Stimulated activated CD8-positive, alpha-beta memory T cell treated with anti-CD3 and anti-CD28 coated beads, Interleukin-15, amount 100 ng/mL, for 4 hours (primary cell): ENCODE measurements around the gene KCNIP2.
A peak's percentile ranks its signal among the peaks of the same experiment; 100 is the strongest.

Experiments
- DNase-seq, 2 donors: peaks; one replicate each; pipeline ENCODE4 v3.0.0-alpha.2; 2020; ENCODE audit warnings: low read depth in 2 of 2

KCNIP2 gene

DNA sequence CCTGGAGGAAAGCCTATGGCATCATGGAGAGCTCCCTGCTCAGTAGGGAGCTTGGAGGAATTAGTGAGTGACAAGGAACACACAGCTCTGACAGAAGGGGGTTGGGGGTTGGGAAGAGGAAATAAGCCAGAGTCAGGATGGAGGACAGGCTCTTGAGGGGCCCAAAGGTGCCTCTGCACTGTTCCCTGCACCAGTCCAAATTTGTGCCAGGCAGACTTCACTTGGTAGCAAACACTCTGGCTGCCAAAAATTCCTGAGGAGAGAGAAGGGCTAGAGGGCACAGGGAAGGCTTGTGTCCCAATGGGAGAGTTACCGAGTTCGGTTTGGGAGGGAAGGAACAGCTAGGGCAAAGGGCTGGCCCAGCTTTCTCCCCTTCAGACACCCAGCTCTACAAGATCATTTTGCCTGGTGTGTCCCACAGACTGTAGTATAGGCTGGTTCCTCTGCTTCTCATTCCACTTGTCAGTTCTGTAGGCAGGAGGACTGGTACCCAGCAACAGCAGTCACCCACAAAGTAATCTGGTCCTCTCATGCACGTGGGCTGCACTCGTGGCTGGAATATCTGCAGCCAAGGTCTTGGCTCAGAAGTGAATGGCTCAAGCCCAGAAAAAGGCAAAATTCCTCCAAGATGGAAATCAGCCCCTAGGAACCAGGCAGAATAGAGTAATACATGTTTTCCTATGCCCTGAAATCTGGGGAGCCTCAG, 8.0 kb upstream of the KCNIP2 start:
- DNase-seq, result no peak

GRCh38 chr10:101850749-101851148, 7.1 kb upstream of the KCNIP2 start:
- DNase-seq, result no peak

GRCh38 chr10:101848894-101849351, 5.3 kb upstream of the KCNIP2 start:
- DNase-seq, result no peak

DNA sequence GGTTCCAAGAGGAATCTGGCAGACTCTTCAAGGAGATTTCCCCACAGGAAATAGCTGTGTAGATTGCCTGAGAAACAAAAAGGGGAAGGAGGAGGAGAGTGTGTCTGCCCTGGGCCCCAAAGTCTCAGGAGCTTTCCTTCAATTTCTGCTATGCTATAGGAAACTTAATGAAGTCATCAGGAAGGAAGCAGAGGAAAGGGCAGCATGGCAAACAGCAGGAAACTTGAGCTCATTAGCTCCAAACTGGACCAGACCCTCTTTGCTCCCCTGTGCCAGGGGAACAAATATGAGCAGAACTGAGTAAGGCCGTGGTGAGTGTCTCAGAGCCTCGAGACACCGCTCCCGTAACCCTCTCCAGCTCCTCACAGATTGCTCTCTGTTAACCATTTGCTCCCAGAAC, 4.8 kb upstream of the KCNIP2 start:
- no peak for DNase-seq

DNA sequence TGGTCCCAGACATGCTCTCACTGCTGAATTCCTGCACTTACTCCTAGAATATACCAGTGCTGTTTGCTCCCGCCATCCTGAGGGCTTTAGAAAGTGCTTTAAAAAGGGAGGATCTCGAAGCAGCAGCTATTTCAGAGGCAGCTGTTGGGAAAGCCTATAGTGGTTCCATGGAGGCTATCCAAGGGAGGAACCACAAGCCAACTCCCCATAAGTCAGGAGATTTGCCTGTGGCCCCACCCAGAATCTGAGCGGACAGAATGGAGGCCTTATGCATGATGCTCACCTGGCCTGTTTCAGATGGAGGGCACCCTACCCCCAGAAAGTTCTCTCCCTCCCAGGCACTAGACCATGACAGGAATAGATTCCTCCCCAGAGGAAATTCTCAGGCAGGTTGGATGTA, 2.3 kb upstream of the KCNIP2 start:
- no peak for DNase-seq

DNA sequence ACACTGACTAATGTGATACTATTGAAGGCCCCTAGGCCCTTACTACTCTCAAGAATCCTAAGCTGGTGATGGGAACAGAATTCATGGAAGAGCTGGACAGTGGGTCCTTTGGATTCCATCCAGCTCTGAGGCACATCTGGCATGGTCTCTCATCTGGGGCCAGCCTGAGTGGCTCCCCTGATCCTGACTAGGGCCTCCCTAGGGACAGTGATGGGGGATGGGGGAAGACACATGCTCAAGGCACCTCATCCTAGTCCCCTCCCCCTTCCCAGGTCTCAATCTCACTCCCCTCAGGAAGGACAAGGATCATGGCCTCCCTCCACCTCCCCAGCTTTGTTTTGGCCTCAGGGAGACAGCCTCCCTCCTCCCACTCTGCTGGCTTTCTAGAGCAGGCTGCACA, 1.8 kb downstream of the KCNIP2 start:
- no peak for DNase-seq

DNA sequence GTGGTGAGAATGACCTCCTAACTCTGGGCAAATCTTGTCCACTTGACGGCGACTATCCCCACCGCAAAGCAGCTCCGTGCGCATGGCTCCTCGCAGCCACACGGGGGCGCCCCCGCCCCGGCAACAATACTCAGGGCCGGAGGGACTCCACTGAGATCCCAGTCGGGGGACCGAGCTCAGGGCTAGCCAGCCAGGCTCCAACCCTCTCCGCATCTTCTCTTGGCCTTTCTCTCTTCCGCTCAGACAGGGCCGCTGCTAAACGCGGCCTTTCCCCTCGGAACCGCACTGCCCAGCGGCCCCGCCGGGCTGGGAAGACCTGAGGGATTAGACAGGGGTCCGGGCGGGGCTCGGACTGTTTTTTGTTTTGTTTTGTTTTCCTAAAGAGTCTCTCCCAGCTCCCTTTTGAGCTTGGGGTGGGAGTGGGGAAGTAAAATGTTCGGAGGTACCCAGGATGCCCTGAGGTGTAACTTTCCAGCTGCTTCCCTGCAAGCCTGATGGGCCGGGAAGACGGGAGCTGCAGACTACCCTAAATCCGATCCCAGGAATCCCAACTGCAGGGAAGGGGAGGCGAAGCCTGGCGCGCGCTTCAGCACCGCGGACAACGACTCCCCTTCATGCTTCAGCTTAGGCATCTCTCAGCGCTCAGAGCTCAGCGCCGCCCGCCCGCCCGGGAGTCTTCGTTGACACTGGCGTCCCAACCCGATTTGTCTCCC, 2.7 kb downstream of the KCNIP2 start:
- DNase-seq, result no peak

DNA sequence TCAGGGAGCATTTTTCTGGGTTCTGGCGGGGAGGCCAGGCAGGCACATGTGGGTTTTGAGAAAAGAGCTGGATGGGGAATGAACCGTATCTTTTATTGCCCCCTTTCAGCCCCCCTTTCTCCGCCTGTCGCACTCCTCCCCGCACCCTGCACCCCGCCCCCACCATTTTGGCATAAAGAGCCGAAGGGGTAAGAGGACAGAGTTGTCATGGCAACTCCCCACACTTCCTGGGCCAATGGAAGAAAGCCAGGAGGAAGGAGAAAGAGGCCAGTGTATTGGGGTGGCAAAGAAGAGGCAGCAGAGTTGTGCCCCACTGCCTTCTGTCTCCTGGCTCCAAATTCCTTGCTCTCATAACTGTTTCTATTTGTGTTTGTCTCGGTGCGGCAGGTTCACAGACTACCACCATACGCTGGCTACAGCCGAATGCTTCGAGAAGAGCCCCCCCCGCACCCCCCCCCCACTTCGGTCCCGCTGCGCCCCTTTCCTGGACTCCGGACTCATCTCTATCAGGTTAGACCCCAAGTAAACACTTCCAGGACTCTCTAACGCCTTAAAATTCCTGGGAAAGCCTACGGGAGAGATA, 3.4 kb downstream of the KCNIP2 start:
- DNase-seq, result no peak

DNA sequence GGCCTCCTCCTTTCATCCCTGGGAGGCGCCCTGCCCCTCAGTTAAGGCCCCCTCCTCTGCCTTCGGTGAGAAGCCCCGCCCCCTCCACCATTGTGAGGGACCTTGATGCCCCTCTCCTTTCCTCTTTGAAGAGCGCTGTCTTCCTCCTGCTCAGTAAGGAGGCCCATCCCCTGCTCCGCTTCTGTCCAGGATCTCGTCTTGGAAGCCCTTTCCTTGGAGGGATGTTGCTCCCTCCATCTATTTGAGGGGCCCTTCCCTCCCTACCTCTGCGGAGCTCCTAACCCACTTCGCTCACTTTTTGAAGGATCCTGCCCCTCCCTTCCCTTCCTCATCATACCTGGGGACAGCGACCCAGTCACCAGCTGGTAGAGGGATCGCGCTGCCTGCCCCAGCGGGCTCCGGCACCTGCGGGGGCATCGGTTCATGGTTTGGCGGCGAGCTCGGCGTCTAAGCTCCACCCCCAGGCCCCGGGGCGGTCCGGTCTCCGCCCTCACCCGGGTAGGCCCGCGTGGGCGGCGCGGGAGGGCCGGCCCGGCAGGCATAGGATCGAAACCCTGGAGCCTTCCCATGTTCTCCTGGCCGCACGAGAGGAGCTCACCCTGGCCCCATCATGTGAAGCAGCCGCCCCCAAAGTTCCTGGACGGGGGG, 4.1 kb downstream of the KCNIP2 start:
- peak in 1 of 2 donors; percentile 55 for DNase-seq

- no peak for DNase-seq
Measured at GRCh38 chr10:101839002-101839401, 4.6 kb downstream of the KCNIP2 start.

GRCh38 chr10:101838416-101838970, 5.1 kb downstream of the KCNIP2 start:
- DNase-seq, result no peak

- no peak for DNase-seq
Measured at GRCh38 chr10:101837748-101838147, 5.9 kb downstream of the KCNIP2 start.

GRCh38 chr10:101835362-101835761, 8.2 kb downstream of the KCNIP2 start:
- no peak for DNase-seq

DNA sequence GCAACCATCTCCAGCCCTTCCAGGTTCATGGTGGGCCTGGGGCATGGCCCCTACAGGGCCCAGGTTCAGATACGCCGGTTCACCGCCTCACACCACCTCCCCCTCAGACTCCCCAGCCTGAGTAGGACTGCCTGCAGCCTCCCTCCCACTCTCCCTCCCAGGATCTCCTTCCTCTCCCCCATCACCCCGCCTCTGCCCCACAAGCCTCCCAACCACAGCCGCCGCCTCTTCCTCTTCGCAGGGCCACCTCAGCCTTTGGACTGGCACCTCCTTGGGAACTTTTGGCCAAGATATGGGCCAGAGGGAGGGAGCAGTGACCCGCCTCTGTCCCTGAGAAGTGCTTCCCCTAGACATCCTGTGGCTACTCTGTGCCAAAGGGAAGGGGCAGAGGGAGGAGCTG, 9.3 kb downstream of the KCNIP2 start:
- no peak for DNase-seq

GRCh38 chr10:101833466-101833865, 10.1 kb downstream of the KCNIP2 start:
- no peak for DNase-seq

- no peak for DNase-seq
Measured at GRCh38 chr10:101832325-101832771, 11.3 kb downstream of the KCNIP2 start.

- DNase-seq, result no peak
Measured at GRCh38 chr10:101831169-101831811, 12.3 kb downstream of the KCNIP2 start.

GRCh38 chr10:101830322-101831168, 13.1 kb downstream of the KCNIP2 start:
- peak; percentile 84 to 89 for DNase-seq

DNA sequence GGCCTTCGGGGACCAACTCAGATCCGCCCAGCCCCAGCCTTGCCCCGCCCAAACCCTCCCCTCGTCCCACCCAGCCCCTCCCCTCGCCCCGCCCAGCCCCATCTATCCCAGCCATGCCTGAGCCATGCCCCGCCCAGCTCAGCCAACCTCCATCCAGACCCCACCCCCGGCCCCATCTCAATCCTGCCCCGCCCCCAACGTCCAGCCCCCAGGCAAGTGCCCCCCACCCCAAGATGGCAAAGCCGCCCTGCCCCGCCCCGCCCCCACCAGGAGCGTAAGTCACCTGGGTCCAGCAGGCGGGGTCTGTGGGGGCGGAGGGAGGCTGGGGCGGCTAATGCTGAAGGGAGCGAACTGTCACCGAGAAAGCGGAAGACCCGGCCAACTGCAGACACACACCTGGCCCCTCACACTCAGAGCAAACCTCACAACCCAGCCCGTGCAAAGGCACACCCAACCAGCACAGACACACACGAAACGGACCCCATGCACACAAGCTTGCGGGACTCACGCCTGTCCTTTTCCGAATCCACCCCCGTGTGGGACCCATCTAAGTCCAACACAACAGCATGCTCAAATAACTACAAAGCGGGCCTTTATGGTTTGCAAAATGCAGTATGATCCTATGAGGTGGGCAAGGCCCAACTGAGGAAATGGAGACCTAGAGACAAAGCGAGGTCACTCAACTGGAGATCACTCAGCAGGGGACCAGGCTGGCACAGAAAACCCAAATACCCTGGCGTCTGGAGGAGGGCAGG, 13.9 kb downstream of the KCNIP2 start:
- peak in 1 of 2 donors; percentile 46 for DNase-seq
